DOHH2 (cell line): ENCODE results near the gene XAF1.

Source experiments
- CTCF ChIP-seq: fragments of 200-600 bp; sonication (generic); IDR thresholded peaks from one replicate; pipeline ENCODE4 v1.5.1; 2014; ENCODE audit warnings: antibody characterized with exemption, mild to moderate bottlenecking, low read depth, low read length; ENCODE audit not compliant: poor library complexity, severe bottlenecking
- EZH2phosphoT487 ChIP-seq: fragments of 200-600 bp; sonication (generic); IDR thresholded peaks from 2 replicates; pipeline ENCODE4 v1.6.1; 2017; ENCODE audit warnings: borderline replicate concordance, mild to moderate bottlenecking, antibody characterized with exemption, low read length, moderate library complexity, mixed read lengths

- TF ChIP-seq CTCF (no peak), EZH2phosphoT487 (no peak)
Measured at GRCh38 chr17:6815775-6816174, 59.9 kb downstream of the XAF1 start.
